Loucy (cell line): Measurements from ENCODE around the gene ATP1B2.

Source experiments
- H2AFZ ChIP-seq: fragments of 200-600 bp; sonication (generic); 2 replicates; pipeline ENCODE4 v1.6.0; 2016; ENCODE audit warnings: antibody characterized with exemption, mild to moderate bottlenecking, low read length, moderate library complexity
- H3F3A ChIP-seq: fragments of 200-600 bp; 2 replicates; pipeline ENCODE4 v1.6.0; 2016; ENCODE audit warnings: antibody characterized with exemption, low read depth, mild to moderate bottlenecking
- H3K27me3 ChIP-seq: fragments of 200-600 bp; sonication (generic); 2 replicates; pipeline ENCODE4 v1.6.1; 2014; ENCODE audit warnings: low read length, mild to moderate bottlenecking; ENCODE audit not compliant: insufficient read depth, poor library complexity, severe bottlenecking
- H3K36me3 ChIP-seq: fragments of 200-600 bp; sonication (generic); 2 replicates; pipeline ENCODE4 v1.6.1; 2016; ENCODE audit warnings: low read length; ENCODE audit not compliant: insufficient read depth
- H3K4me1 ChIP-seq: fragments of 200-600 bp; sonication (generic); 2 replicates; pipeline ENCODE4 v1.5.1; 2014; ENCODE audit warnings: low read length, mild to moderate bottlenecking; ENCODE audit not compliant: insufficient read depth, poor library complexity, severe bottlenecking
- H3K4me2 ChIP-seq: fragments of 200-600 bp; sonication (generic); 2 replicates; pipeline ENCODE4 v1.6.0; 2014; ENCODE audit warnings: antibody characterized with exemption, low read length, low read depth, mild to moderate bottlenecking; ENCODE audit not compliant: poor library complexity, severe bottlenecking
- H3K4me3 ChIP-seq: fragments of 200-600 bp; sonication (generic); 2 replicates; pipeline ENCODE4 v1.5.1; 2014; ENCODE audit warnings: low read length, mild to moderate bottlenecking, mixed read lengths; ENCODE audit not compliant: poor library complexity, severe bottlenecking
- H3K79me2 ChIP-seq: fragments of 200-600 bp; sonication (generic); 2 replicates; pipeline ENCODE4 v1.6.1; 2014; ENCODE audit warnings: low read length; ENCODE audit not compliant: insufficient read depth
- H3K9ac ChIP-seq: fragments of 200-600 bp; sonication (generic); 2 replicates; pipeline ENCODE4 v1.6.0; 2014; ENCODE audit warnings: mild to moderate bottlenecking, low read depth, low read length, moderate library complexity; ENCODE audit not compliant: poor library complexity, severe bottlenecking
- H3K9me2 ChIP-seq: fragments of 200-600 bp; sonication (generic); replicated peaks from 2 replicates; pipeline ENCODE4 v1.6.1; 2016; ENCODE audit warnings: low read depth, low read length, mixed read lengths
- H3K9me3 ChIP-seq: fragments of 200-600 bp; sonication (generic); 2 replicates; pipeline ENCODE4 v1.6.1; 2014; ENCODE audit warnings: mild to moderate bottlenecking, antibody characterized with exemption, low read length, low read depth; ENCODE audit not compliant: insufficient read depth
- H4K20me1 ChIP-seq: fragments of 200-600 bp; sonication (generic); 2 replicates; pipeline ENCODE4 v1.6.0; 2014; ENCODE audit warnings: antibody characterized with exemption, low read length, mild to moderate bottlenecking; ENCODE audit not compliant: insufficient read depth, poor library complexity, severe bottlenecking
- EZH2phosphoT487 ChIP-seq: fragments of 200-600 bp; IDR thresholded peaks from 2 replicates; pipeline ENCODE4 v1.6.1; 2018; ENCODE audit warnings: antibody characterized with exemption, mild to moderate bottlenecking, moderate library complexity, borderline replicate concordance
- TF ChIP-seq, protein P1 (sequence below): fragments of 200-600 bp; sonication (generic); conservative IDR thresholded peaks from 2 replicates; pipeline ENCODE4 v1.5.1; 2014; ENCODE audit warnings: mild to moderate bottlenecking, antibody characterized with exemption, low read length

The ATP1B2 gene

DNA sequence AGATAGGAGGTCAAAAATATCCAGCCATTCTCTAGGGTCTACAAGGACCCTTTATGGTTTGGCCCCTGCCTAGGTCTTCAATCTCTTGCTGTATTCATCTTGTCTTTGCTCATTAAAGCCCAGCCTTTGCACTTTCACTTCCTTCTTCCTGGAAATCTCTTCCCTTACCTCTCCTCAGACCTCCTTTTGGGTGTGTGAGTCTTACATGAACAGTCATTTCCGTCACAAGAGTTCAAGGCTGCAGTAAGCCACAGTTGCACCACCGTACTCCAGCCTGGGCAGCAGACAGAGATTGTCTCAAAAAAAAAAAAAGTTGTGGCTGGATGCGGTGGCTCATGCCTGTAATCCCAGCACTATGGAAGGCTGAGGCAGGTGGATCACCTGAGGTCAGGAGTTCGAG is 6.0 kb upstream of the ATP1B2 start:
- Histone ChIP-seq H3K4me2 (no peak overlapping the region), H3K4me3 (no peak overlapping the region)

DNA sequence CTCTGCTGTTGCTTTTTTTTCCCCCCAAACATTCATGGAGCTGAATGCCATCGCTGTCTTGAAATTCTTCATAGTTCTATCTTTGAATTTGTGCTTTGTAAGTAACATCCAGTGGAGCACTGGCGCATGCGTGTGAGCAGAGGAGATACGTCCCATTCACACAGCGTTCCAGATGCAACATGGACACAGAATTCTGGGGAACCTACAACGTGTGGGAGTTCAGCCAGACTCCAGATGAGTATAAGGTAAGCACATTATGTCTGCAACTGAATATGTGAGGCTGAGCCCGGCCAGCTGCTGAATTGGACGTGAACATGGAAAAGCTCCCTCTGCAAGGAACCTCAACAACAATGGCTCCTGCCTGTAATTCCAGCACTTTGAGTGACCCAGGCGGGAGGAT is 4.3 kb upstream of the ATP1B2 start:
- Histone ChIP-seq H4K20me1 (no peaks in the 10 kb centered on the region), H3K9ac (no peak overlapping the region), H3K27me3 (no peaks in the 10 kb centered on the region), H3K4me3 (no peak overlapping the region), H3K79me2 (no peaks in the 10 kb centered on the region), H3F3A (no peaks in the 10 kb centered on the region), H3K9me2 (no peaks in the 10 kb centered on the region), H3K36me3 (no peaks in the 10 kb centered on the region), H3K9me3 (no peaks in the 10 kb centered on the region), H3K4me2 (no peak overlapping the region), H3K4me1 (no peaks in the 10 kb centered on the region), H2AFZ (no peak overlapping the region)
- TF ChIP-seq, protein P1, sequence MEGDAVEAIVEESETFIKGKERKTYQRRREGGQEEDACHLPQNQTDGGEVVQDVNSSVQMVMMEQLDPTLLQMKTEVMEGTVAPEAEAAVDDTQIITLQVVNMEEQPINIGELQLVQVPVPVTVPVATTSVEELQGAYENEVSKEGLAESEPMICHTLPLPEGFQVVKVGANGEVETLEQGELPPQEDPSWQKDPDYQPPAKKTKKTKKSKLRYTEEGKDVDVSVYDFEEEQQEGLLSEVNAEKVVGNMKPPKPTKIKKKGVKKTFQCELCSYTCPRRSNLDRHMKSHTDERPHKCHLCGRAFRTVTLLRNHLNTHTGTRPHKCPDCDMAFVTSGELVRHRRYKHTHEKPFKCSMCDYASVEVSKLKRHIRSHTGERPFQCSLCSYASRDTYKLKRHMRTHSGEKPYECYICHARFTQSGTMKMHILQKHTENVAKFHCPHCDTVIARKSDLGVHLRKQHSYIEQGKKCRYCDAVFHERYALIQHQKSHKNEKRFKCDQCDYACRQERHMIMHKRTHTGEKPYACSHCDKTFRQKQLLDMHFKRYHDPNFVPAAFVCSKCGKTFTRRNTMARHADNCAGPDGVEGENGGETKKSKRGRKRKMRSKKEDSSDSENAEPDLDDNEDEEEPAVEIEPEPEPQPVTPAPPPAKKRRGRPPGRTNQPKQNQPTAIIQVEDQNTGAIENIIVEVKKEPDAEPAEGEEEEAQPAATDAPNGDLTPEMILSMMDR: no peak
- no peak for TF ChIP-seq EZH2phosphoT487

More for the DNA sequence above, 6.0 kb upstream of the ATP1B2 start:
- H3K36me3 ChIP-seq: no peaks in the 10 kb centered on the region
- no peaks in the 10 kb centered on the region for H3K9me2 ChIP-seq
- no peaks in the 10 kb centered on the region for H3K79me2 ChIP-seq
- no peaks in the 10 kb centered on the region for H3K9me3 ChIP-seq
- H3K4me1 ChIP-seq: no peaks in the 10 kb centered on the region
- no peak overlapping the region for H2AFZ ChIP-seq
- H3K27me3 ChIP-seq: no peaks in the 10 kb centered on the region
- H3K9ac ChIP-seq: no peak overlapping the region
- no peak for TF ChIP-seq EZH2phosphoT487
- TF ChIP-seq, protein P1: no peak
- H3F3A ChIP-seq: no peaks in the 10 kb centered on the region
- H4K20me1 ChIP-seq: no peaks in the 10 kb centered on the region

DNA sequence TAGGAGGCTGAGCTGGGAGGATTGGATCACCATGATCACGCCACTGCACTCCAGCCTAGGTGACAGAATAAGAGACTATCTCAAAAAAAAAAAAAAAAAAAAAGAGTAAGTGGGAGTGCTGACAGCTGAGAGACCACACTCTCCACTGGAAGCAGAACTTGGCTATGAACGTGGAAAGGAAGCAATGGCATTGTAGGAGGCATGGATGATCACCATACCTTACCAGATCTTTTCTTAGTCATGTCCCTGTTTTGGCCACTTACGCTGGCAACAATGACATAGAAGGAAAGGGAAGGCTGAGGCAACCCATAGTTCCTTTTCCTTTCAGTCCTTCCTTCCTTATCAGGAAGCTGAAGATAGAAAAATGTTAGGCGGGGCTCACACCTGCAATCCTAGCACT is 3.7 kb upstream of the ATP1B2 start:
- Histone ChIP-seq H3K4me2 (no peak overlapping the region), H3K36me3 (no peaks in the 10 kb centered on the region), H2AFZ (no peak overlapping the region), H4K20me1 (no peaks in the 10 kb centered on the region), H3K79me2 (no peaks in the 10 kb centered on the region), H3K27me3 (no peaks in the 10 kb centered on the region), H3K9ac (no peak overlapping the region), H3K4me1 (no peaks in the 10 kb centered on the region), H3K4me3 (no peak overlapping the region), H3F3A (no peaks in the 10 kb centered on the region), H3K9me2 (no peaks in the 10 kb centered on the region), H3K9me3 (no peaks in the 10 kb centered on the region)
- TF ChIP-seq, protein P1: no peak
- TF ChIP-seq EZH2phosphoT487: no peak
